ENCODE measurements around the gene DOK5.

DOK5 gene

GRCh38 chr20:54611708-54612412, 136.5 kb downstream of the DOK5 start:
- DNase-seq (ENCODE audit: low read depth), result no peak

- DNase-seq (ENCODE audit: low read depth), result no peak
These were observed 143.0 kb downstream of the DOK5 start for GRCh38 chr20:54618412-54618811.

- no peak for DNase-seq (ENCODE audit: low read depth)
These were observed 143.8 kb downstream of the DOK5 start for GRCh38 chr20:54619181-54619580.

GRCh38 chr20:54619682-54620081, 144.3 kb downstream of the DOK5 start:
- DNase-seq (ENCODE audit: low read depth), result no peak

GRCh38 chr20:54620611-54621010, 145.2 kb downstream of the DOK5 start:
- DNase-seq (ENCODE audit: low read depth), result no peak

- no peak for DNase-seq (ENCODE audit: low read depth)
These were observed 147.2 kb downstream of the DOK5 start for GRCh38 chr20:54622333-54623295.

GRCh38 chr20:54623991-54624569, 148.7 kb downstream of the DOK5 start:
- DNase-seq (ENCODE audit: low read depth), result no peak

- DNase-seq (ENCODE audit: low read depth), result no peak
These were observed 149.5 kb downstream of the DOK5 start for GRCh38 chr20:54624706-54625390.

GRCh38 chr20:54625497-54625896, 150.1 kb downstream of the DOK5 start:
- DNase-seq (ENCODE audit: low read depth), result no peak

- no peak for DNase-seq (ENCODE audit: low read depth)
These were observed 150.7 kb downstream of the DOK5 start for GRCh38 chr20:54626126-54626525.

- no peak for DNase-seq (ENCODE audit: low read depth)
These were observed 154.2 kb downstream of the DOK5 start for GRCh38 chr20:54629632-54630031.

- DNase-seq (ENCODE audit: low read depth), result no peak
These were observed 155.2 kb downstream of the DOK5 start for GRCh38 chr20:54630582-54630981.

- no peak for DNase-seq (ENCODE audit: low read depth)
These were observed 155.7 kb downstream of the DOK5 start for GRCh38 chr20:54631059-54631458.

- no peak for DNase-seq (ENCODE audit: low read depth)
These were observed 158.3 kb downstream of the DOK5 start for GRCh38 chr20:54633374-54634355.

GRCh38 chr20:54636575-54636974, 161.2 kb downstream of the DOK5 start:
- DNase-seq (ENCODE audit: low read depth), result no peak

GRCh38 chr20:54639941-54640340, 164.5 kb downstream of the DOK5 start:
- DNase-seq (ENCODE audit: low read depth), result no peak

- no peak for DNase-seq (ENCODE audit: low read depth)
These were observed 165.4 kb downstream of the DOK5 start for GRCh38 chr20:54640800-54641199.

GRCh38 chr20:54642864-54643667, 167.7 kb downstream of the DOK5 start:
- DNase-seq (ENCODE audit: low read depth), result no peak

GRCh38 chr20:54643761-54644160, 168.4 kb downstream of the DOK5 start:
- DNase-seq (ENCODE audit: low read depth), result no peak

Data from amniotic epithelial cell (primary cell).